ENCODE results near the gene SPIRE1. TPM values are rescaled to one million over a fixed set of nuclear protein-coding genes. Genes with fewer than 3 reads are reported as not detected.
A peak's percentile ranks its signal among the peaks of the same experiment; 100 is the strongest.
"Not testable (repeated sequence)": the region's sequence is repeated elsewhere in the genome, so short reads cannot be mapped to it uniquely, and the experiment has no call there.

SPIRE1 gene
- total RNA-seq, 1 donor from 2014 or later = 43.7 TPM

DNA sequence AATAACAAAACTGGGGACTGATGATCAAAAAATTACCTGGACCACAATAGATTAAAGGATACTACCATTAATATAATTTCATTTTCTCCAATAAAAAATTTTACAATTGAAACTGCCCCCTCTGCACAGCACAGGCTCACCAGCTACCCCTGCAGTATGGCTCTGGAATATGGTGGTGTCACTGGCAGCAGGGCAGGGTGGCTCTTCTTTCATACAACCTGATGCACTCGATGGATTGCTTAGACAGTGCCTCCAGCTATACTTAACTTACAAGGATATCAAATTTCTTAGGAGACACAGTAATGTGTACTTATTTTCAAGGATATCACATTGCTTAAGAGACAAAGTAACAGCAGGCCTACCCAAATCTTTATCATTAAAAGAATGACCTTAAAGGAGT, 126.2 kb downstream of the SPIRE1 start:
- DNase-seq (ENCODE audit: missing footprints) = no peak
- no peak for ATAC-seq
- intact Hi-C loops (cut with DNase I) = loop anchor here (10.0 kb wide), 1 partner anchor 127 kb away; the partner anchor contains the start of gene PRELID3A

DNA sequence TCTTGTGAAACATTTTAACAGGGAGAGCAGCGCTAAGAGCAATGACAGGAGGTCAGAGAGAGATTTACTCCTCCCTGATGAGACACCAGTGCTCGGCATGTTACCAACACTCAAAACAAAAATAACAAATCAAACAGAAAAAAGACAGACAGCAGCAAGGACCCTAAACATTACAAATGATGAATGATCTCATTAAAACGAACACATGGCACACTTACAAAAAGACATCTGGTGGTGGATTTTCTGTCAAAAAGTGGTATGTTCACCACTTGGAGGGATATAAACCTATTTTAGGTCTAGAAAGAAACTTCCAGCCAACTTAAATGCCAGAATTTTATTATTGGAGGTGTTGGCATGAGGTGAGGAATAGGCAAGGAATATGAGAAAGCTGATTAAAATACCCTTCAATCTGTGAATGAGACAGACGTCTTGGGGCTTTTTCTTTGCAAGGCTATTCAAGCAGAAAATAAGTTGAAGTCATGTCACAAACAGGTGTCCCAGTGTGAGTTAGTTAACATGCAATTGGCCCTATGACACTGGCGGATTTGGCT, 137.4 kb downstream of the SPIRE1 start:
- ATAC-seq = no peak
- intact Hi-C loops (cut with DNase I) = no loop called here

DNA sequence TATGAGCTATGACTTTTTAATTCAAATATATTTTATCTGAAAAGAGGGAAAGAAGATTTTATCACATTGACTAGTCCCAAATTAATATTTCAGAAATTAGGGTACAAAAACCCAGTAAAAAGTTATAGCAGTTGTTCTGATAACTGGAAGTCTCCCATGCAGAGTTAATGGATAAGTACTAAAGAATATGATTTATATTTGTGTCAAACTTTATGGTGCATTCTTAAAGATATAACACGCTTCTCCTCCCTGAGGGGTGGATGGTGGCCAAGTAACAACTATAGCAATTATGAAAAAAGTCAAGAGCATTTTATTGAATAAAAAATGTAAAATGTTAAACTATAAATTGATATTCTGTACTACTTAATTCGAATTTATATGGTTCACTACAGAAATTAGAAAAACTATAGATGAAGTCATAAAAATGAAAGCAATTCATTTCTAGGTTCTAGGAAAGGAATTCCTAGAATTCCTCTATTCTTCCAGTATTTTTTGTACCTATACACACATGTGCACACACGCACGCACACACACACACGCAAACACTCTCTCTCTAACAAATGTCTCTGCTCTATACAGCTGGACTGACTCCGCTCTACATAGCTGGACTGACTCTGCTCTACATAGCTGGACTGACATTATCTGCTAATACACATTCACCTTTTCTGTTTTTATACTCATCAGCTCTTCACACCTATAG, 138.9 kb downstream of the SPIRE1 start:
- no peak for ATAC-seq
- intact Hi-C loops (cut with DNase I) = no loop called here
- no peak for DNase-seq (ENCODE audit: missing footprints)

More for the DNA sequence above, 137.4 kb downstream of the SPIRE1 start:
- no peak for DNase-seq (ENCODE audit: missing footprints)

DNA sequence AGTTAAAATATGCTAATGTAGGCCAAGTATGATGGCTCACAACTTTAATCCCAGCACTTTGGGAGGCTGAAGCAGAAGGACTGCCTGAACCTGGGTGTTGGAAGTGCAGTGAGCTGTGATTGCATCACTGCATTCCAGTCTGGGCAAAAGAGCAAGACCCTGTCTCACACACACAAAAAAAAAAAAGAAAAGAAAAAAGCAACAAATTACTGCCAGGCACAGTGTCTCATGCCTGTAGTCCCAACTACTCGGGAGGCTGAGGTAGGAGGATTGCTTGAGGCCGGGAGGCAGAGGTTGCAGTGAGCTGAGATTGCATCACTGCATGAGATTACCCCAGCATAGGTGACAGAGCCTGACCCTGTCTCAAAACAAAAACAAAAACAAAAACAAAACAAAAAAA, 139.6 kb downstream of the SPIRE1 start:
- ATAC-seq (no peak), DNase-seq (ENCODE audit: missing footprints) (no peak)
- intact Hi-C loops (cut with DNase I) = no loop called here

DNA sequence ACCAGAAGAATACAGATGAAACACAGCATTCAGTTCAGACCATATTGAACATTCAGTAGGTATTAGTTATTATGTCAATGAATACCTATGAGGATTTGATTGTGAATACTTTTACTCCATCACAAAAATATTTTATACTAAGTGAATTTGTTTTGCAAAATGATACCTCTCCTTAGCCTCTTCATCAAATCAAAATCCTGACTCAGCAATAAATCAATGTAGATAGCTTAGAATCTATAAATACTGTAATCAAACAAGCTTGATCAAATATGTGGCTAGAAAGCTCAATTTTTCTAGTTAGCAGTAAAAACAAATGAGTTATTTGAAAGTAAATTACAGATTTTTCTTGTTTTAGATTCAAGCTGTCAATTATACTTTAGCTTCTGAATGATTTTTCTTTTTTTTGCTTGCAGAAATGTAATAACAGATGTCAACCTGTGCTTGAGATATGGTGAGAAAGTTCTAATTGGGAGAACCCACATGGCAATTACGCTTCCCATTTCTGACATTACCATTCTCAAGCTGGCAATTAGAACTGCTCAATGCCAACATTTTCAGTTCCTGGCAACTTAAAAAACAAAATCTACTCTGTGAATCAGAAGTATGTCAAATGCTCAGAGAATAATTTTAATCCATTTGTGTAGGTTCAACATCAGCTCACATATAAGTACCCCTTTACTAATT, 140.6 kb downstream of the SPIRE1 start:
- no peak for ATAC-seq
- intact Hi-C loops (cut with DNase I) = no loop called here
- DNase-seq (ENCODE audit: missing footprints) = no peak

DNA sequence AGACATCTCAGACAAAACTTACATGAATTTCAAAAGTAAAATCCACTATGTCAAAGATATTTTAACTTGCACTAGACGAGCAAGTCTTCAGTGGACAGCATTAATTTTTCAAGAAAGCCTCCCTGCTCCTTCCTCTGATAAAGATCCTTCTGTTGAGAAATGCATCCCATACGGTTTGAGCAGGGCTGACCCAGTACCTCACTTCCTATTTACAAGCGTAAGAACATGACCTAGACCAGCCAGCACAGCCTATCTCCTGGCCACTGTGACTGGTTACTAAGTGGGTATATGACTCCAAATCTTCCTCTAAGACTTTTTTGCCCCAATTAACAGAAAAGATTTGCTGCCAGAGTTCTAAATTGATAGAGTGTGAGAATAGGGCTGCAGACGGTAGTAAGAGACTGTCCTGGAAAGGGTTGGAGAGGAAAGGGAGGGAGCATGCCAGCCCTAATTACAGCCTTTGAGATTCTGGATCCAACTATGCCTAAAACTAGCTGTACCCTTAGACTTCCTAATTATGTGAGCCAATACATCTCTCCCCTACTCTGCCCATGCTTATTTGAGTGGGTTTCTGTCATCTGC, 141.8 kb downstream of the SPIRE1 start:
- ATAC-seq (peak; percentile 68), DNase-seq (ENCODE audit: missing footprints) (no peak)
- intact Hi-C loops (cut with DNase I) = no loop called here

DNA sequence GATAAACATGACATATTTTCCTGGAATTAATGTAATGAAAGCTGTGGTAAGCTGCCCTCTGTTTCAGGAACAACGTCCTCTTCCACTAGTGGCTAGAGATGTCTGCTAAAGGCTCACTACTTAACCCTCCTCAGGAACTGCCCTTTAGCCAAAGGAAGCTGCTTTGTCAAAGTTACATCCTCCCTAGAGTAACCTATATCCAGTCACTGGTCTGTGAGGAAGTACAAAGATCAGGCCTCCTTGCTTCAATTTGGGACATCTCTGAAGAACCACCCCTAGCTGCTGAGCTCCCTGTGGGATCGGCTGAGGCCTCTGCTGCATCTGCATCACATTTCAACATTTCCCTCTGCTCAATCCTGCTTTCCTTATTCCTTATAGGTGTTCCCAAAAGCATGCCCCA, 142.4 kb downstream of the SPIRE1 start:
- ATAC-seq (no peak), DNase-seq (ENCODE audit: missing footprints) (no peak)
- intact Hi-C loops (cut with DNase I) = no loop called here

DNA sequence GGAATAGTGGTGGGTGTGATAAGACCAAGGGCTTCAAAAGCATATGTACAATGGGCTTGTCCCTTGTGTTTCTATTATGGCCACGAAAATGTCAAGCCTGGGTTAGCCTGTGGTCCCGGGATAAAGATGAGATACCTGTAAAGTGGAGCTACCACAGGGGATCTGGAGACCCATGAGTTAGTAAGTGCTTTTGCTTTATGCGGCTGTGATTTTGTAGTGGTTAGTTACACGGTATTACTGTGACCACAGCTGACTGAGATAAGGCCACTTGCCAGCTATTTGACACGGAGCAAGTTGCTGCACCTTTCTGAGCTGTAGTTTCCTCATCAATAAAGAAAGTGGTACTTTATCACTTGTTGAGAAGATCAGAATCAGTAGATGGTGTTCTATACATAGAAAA, 150.9 kb downstream of the SPIRE1 start:
- ATAC-seq (no peak), DNase-seq (ENCODE audit: missing footprints) (no peak)
- intact Hi-C loops (cut with DNase I) = no loop called here

DNA sequence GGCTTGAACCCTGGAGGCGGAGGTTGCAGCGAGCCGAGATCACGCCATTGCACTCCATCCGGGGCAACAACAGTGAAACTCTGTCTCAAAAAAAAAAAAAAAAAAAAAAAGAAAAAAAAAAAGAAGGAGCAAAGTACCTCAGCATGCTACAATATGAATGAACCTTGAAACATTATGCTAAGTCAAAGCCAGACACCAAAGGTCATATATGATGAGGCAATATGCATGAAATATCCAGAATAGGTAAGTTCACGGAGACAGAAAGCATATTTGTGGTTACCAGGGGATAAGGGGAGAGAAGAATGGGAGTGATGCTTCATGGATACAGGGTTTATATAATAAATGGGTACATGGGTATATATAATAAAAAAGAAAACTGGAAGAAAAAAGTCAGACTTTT, 156.9 kb downstream of the SPIRE1 start:
- DNase-seq (ENCODE audit: missing footprints) (no peak), ATAC-seq (no peak)
- intact Hi-C loops (cut with DNase I) = no loop called here

DNA sequence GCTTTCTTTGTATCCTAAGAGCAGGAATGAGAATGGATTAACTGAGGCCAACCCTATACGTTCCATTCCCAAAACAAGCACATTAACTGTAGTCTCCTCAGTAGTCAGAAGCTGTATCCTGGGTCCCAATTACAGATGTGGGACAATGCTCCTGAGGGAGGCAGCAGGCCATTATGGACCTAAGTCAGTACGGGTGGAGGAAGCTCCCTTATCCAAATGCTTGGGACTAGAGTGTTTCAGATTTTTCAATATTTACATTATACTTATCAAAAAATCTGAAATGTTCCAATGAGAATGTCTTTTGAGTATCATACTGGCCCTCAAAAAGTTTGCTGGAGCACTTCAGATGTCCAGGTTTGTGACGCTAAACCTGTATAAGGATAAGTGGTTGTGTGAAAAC, 160.1 kb downstream of the SPIRE1 start:
- intact Hi-C loops (cut with DNase I) = no loop called here
- ATAC-seq = no peak
- no peak for DNase-seq (ENCODE audit: missing footprints)

DNA sequence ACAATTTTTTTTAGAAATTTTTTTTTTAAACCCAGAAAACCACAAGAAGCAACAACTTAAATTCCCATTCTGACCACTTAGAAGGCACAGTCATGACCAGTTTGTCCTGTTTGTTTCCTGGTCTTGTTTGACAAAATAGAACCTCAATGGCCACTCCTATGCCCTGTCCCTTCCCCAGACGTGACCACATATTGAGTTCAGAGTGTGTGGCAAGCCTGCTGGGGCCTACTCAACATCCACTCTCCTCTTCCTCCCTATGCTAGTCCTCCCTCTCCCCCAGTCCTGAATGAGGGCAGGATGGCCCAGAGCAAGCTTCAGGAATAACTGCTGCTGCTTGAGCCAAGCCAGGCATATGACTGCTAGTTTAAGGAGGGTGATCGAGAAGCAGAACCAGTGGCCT, 160.6 kb downstream of the SPIRE1 start:
- no peak for ATAC-seq
- intact Hi-C loops (cut with DNase I) = no loop called here

DNA sequence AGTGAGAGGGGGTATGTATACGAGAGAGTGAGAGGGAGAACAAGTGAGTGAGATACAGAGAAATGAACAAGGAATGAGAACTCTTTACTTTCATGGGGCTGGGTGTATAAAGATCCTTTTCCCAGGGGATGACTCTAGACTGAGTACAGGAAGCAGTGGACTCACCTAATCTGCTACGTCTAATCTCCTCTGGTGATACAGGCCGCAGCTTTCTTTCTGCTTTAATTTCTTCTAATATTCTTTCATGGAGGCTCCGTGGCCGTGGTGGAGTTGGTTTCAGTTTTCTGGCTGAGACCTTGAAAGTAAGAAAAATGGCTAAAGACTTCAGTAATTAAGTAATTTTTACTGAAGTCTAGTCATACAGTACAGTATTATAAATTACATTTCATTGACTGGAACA, 165.0 kb downstream of the SPIRE1 start:
- DNase-seq (ENCODE audit: missing footprints) (no peak), ATAC-seq (no peak)
- intact Hi-C loops (cut with DNase I) = no loop called here

More for the DNA sequence above, 160.6 kb downstream of the SPIRE1 start:
- DNase-seq (ENCODE audit: missing footprints) = no peak

DNA sequence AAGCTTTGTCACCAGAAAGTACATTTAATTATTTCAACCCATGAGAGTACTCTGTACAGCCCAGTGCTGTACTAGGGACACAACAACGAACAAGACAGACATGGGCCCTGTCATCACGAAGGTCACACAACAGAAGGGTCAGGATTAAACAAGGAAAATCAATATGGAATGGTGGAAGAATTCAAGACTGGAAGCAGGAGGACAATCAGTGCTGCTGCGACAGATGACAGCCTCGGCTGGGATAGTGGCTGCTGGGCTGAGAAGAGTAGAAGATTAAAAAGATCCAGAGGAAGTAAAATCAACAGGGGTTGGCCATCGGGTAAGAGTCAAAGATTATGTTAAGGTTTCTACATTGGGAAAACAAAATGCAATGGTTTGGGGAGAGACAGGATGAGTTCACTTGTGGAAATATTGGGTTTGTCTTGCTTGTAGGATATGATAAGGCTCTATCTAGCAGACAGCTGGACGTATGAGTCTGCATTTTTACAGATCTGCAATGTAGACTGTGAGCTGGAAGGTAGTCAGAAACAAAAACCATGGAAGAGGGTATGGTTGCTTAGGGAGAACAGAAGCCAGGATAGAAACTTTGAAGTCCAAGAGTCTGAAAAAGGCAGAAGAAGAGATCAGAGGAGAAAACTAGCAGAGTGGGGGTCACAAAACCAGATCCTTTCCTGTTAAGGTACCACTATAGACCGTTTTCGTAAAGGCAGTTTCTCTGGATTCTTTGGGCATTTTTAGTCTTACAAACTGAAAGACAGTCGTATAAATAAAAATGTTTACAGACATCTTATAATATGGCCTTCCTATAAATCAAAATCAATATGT, 166.1 kb downstream of the SPIRE1 start:
- ATAC-seq = no peak
- intact Hi-C loops (cut with DNase I) = no loop called here
- DNase-seq (ENCODE audit: missing footprints) = no peak

DNA sequence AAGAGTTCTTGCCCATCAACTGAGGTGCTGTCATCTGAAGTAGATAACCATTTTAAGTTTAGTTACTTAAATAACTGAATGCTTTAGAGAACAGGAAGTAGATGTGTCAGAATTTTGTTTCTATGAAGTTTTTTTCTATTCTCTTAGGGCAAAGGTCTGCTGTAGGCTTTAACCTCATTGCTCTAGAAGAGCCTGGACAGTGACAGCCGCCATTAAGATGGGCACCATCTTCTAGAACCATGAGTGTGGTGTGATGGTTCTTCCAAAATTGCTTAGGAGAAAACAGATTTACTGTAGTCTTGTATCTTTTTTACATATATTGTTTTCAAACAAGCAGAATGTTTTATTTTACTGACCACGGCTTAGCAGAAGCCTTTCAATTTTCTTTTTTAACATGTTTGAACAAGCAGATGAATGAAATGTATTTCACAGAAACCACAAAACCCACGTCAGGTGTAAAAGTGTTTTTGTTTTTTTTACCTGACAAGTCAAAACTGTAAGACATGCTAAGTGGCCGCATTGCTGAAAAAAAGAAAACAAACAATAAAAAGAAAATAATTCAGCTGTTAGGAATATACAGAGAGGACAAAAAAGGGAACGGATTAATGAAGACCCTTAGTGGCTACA, 172.3 kb downstream of the SPIRE1 start:
- intact Hi-C loops (cut with DNase I) = no loop called here

DNA sequence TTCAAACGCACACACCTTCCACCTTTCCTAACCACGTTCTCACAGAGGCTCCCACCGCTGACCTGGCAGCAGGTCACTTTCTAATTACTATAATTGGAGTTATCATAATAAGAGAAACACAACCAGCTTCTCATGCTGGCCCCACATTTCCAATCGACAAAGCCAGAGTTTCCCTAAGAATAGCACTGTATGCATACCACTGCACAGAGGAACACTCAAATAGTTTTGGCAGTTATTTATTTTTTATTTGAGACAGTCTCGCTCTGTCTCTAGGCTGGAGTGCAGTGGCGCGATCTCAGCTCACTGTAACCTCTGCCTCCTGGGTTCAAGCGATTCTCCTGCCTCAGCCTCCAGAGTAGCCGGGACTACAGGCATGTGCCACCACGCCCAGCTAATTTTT, 176.0 kb downstream of the SPIRE1 start:
- ATAC-seq; DNase-seq (ENCODE audit: missing footprints); intact Hi-C loops (cut with DNase I): not testable (repeated sequence)

More for the DNA sequence above, 172.3 kb downstream of the SPIRE1 start:
- DNase-seq (ENCODE audit: missing footprints) (no peak), ATAC-seq (no peak)

DNA sequence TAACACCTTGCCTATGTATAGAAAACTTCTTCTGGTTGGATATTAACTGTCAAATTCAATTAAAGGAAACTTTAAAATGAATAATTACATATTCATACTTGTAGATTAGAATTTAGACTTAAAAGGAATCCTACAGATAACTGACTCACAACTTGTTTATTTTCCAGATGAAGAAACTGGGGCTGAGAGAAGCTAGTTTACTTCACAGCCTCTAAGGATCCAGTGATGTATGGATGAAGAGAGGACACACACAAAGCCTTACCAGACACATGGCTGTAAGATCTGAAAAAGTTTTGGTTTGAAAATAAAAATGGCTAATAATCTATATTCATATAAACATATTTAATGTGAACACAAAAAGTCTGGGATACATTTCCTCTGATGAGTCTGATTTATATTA, 177.9 kb downstream of the SPIRE1 start:
- ATAC-seq (no peak), DNase-seq (ENCODE audit: missing footprints) (no peak)
- intact Hi-C loops (cut with DNase I) = no loop called here

DNA sequence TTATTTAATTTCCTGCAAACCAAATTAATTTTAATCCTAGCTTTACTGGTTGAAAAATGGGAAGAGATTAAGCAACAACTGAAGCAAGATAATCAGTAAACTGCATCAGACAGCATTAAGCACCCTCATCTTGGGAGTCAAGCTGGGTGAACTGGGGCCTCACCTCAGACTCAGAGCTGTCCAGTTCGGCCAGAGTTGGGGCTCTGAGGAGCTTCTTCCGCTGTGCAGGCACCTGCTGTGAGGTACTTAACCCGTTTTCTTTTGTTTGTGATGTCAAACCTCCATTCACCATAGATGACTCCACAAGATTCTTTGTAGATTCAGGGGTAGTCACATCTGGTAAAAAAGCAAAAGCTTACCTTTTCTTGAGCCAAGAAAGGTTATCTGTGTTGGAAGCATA, 178.4 kb downstream of the SPIRE1 start:
- intact Hi-C loops (cut with DNase I) = no loop called here
- ATAC-seq (no peak), DNase-seq (ENCODE audit: missing footprints) (no peak)

DNA sequence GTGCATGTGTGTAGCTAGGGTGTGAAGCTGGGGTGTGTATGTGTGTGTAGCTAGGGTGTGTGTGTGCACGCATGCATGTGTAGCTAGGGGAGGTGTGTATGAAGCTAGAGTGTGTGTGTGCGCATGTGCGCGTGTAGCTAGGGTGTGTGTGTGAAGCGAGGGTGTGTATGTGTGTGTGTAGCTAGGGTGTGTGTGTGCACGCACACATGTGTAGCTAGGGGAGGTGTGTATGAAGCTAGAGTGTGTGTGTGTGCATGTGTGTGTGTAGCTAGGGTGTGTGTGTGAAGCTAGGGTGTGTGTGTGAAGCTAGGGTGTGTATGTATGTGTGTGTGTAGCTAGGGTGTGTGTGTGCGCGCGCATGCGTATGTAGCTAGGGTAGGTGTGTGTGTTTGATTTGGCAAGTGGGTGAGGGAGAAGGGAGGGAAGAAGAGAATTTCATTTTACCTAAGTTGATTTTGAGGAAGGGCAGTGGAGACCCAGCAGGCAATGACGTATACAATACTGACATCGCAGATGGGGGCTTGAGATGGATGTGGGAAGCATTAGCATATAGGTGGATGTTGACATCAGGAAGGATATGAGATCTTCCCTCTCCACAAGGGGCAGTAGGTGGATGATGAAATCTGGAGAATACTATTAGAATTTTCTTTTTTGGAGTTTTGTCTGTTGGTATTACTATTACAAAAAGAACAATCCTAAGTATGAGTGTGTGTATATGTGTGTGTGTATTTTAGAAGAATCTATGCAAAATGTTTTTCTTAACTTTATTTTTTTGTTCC, 179.4 kb downstream of the SPIRE1 start:
- intact Hi-C loops (cut with DNase I) = no loop called here
- ATAC-seq (no peak), DNase-seq (ENCODE audit: missing footprints) (no peak)
